HG03039 (cell line): Measurements from ENCODE around the gene COMMD2.
A peak's percentile ranks its signal among the peaks of the same experiment; 100 is the strongest.

Experiments used
- ATAC-seq: cut with Tn5 transposase; IDR thresholded peaks from one replicate; pipeline ENCODE4 v1.9.1; 2021; ENCODE audit warnings: mild to moderate bottlenecking, moderate library complexity; ENCODE audit not compliant: unreplicated experiment

COMMD2 gene

GRCh38 chr3:149752051-149752787 lies at the start of gene COMMD2:
COMMD2 (minus strand) TSS chr3:149752489; CDS start chr3:149752444, 45 bp downstream.
- peak; percentile 96 for ATAC-seq

GRCh38 chr3:149801639-149802038 lies 49.4 kb upstream of the COMMD2 start:
- ATAC-seq: no peak

DNA sequence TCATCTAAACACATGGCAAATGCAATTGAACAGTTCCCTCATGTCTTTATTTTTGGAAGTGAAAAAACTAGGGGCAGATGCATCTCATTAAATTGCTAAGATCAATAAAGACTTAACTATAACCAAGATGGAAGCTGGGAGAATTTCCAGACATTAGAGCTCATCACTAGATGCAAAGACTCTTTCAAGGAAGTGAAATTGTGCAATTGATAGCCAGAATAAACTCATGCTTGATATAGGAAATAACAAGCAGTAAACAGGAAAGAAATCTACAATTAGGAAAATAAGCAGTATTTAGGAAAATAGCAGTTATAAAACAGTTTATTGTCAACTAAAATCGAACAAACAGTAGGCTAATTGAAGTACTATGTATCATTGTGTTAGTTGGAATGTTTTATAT lies 48.9 kb upstream of the COMMD2 start:
- ATAC-seq: no peak

GRCh38 chr3:149800693-149801092 lies 48.4 kb upstream of the COMMD2 start:
- no peak for ATAC-seq

DNA sequence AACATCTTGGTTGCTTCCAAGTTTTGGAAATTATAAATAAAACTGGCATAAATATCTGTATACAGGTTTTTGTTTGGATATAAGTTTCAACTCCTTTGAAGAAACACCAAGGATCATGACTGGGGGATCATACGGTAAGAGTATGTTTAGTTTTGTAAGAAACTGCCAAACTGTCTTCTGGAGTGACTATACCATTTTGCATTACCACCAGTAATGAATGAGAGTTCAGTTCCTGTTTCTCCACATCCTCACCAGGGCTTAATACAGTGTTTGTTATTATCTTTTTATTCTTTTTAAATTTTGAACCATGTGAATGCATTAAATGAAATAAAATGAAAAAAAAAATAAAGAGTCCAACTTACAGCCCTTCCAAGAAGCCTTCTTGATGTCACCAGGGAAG lies 43.7 kb upstream of the COMMD2 start:
- ATAC-seq: no peak

DNA sequence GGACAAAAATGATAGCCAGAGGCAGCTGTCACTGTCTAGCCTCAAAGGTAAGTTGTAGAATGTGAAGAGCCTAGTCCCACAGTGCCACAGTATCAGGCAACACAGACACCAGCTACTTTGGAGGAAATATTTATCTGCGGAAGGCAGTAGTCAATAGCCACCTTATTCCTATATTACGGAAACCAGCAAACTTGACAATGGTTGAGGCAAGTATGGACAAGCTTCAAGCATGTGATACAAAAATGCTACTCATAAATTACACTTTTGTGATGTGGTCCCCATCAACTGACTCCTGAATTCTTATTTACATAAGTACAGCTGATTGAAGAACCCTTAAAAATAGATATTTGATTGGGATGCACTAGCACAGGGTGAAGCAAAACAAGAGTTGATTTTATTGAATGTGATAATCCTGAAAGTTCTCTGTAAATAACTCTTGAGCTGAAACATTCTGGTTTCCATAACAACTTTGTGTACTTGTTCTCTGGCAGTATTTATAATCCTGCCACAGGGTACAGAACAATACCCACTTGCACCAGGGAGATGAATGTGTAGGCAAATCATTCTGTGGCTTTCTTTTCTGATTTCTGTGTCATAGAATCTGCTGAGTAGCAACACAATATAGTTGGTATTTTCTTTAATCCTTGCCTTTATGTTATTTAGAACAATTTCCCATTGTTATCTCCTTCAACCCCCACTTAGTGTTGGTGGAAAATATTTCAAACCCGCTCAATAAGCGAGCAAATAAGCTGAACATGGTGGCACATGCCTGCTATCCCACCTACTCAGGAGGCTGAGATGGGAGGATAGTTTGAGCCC lies 40.4 kb upstream of the COMMD2 start, which contains the start of gene ANKUB1:
Gene ANKUB1, minus strand, starts transcription at position 103 of the 819 bp plus-strand sequence. CDS start 188 bp downstream, outside the sequence.
- ATAC-seq: no peak

GRCh38 chr3:149790698-149791097 lies 38.4 kb upstream of the COMMD2 start:
- no peak for ATAC-seq

- no peak for ATAC-seq
Measured at GRCh38 chr3:149790268-149790667, 38.0 kb upstream of the COMMD2 start.

DNA sequence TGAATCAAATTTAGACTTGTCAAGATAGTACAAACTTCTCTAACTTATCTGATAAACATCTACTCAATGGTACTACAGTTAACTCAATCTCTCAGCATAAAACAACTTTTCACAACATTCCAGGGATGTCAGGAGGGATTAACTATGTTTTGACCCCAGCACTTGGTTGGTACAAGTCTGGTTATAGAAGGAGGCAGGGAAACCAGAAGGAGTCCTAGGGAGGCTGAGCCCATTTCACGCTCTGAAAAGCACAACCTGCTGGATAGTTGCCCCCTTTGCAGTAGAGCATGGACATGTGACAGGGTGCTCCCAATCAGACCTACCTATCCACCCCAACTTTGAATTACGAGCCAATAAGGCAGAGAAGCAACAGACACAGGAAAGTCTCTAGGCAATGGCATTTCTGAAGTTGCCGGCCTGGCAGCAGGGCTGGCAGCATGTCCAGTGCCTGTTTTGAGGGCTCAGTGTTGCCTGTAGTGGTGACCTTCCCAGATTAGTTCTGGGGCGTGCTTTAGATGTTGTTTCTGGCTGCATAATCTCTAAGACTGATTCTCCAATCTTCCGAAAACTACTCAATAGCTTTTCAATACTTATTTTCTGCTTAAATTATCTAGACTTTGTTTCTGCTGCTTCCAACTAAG lies 31.9 kb upstream of the COMMD2 start:
- ATAC-seq: no peak

- no peak for ATAC-seq
Measured at GRCh38 chr3:149783576-149783975, 31.3 kb upstream of the COMMD2 start.

DNA sequence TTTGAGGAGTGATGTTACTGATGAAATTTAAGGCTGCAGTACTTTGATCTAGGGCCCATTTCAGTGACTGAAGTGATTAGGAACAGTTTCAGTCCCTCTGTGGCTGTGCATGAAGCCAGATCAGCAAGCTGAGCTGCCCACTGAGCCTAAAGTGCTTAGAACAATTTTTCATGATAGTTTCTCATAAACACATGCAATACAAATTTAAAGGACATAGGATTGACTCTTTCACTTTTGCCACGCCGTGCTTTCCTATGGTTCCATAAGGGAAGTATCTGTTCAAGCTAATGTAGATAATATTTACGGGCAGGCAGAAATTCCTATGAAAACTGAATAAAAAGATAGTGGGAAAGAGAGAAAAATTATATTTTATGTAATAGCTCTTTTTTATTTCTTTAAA lies 29.5 kb upstream of the COMMD2 start:
- no peak for ATAC-seq

- ATAC-seq: no peak
Measured at GRCh38 chr3:149781211-149781610, 28.9 kb upstream of the COMMD2 start.

GRCh38 chr3:149777414-149778214 lies 25.3 kb upstream of the COMMD2 start:
- no peak for ATAC-seq

DNA sequence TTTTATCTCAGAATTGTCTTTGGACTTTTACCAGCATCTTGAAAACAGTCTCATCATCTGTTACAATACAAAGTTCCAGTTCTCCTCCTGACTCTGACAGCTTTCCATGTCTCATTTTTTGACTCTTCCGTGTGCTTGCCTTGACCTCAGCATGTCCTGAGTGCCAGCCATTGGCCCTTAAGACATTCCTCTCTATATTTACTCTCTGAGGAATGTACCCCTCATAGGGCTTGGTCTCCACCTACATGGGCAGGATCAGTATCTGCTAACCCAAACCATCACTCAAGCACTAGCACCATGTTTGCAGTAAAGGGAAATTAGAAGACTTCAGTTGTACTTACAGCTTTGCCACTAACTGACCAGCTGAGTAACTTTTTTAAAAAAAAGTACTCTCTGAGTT lies 23.9 kb upstream of the COMMD2 start:
- no peak for ATAC-seq

- no peak for ATAC-seq
Measured at GRCh38 chr3:149772861-149773260, 20.6 kb upstream of the COMMD2 start.

DNA sequence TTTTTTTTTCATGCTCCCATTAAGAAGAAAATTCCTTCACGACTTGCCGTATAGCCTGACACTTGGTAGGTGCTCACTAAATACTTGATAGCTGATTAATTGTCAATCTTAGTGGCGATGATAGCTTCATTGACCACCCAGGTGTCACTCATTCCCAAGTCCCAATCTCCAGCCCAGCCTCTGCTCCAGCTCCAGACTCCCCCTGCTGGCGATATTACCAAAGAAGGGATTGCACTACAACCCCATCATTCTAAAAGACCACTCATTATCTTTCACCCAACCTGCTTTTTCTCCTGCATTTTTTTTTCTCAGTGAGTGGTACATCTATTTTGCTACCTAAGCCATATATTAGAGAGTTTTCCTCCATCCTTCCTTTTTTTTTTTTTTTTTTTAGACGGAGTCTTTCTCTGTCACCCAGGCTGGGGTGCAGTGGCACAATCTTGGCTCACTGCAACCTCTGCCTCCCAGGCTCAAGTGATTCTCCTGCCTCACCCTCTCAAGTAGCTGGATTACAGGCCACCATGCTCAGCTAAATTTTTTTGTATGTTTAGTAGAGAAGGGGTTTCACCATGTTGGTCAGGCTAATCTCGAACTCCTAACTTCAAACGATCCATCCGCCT lies 19.5 kb upstream of the COMMD2 start:
- ATAC-seq: no peak

- no peak for ATAC-seq
Measured at GRCh38 chr3:149770246-149770645, 18.0 kb upstream of the COMMD2 start.

DNA sequence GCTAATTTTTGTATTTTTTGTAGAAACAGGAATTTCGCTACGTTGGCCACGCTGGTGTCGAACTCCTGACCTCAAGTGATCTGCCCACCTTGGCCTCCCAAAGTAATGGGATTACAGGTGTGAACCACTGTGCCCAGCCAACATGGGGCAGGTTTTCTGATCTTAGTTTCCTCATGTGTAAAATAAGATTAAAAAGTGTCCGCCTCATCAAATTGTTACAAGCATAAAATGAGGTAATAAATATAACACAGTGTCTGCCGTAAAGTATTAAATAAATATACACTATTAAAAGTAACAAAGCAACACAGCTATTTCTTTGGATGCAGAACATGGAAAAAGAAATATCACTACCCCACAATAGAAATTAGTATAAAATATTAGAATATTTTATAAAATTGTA lies 16.4 kb upstream of the COMMD2 start:
- no peak for ATAC-seq

DNA sequence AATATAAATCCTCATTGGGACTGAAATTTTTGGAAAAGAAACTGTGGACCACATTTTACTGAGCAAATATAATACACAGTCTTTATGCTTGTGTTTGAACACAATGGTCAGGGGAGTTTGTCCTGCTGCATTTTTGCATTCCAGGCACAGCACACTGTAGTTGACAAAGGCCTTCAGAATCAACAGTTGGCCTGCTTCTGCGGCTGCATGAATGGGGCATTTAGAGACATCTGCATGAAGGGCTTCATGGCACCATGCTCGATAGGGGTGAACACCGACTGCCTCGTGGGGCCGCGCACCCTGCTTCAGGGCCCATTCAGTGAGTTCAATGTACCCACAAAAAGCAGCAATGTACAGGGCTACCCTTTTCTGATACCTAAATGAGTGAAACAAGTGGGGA lies 15.4 kb upstream of the COMMD2 start:
- ATAC-seq: no peak

GRCh38 chr3:149765762-149766334 lies 13.6 kb upstream of the COMMD2 start:
- ATAC-seq: no peak
